Mesendoderm (in vitro differentiated cells): ENCODE measurements around the gene GLS.
A peak's percentile ranks its signal among the peaks of the same experiment; 100 is the strongest.

Experiments used
- DNase-seq: peaks from one replicate; pipeline ENCODE4 v3.0.0; 2013
- H2AK5ac ChIP-seq: 2 replicates; pipeline ENCODE4 v1.6.1; 2013; ENCODE audit warnings: low read length, inconsistent platforms
- H2BK120ac ChIP-seq: 2 replicates; pipeline ENCODE4 v1.6.1; 2013; ENCODE audit warnings: low read depth, mild to moderate bottlenecking, low read length, moderate library complexity, mixed read lengths
- H2BK15ac ChIP-seq: replicated peaks from 2 replicates; pipeline ENCODE4 v1.6.1; 2013; ENCODE audit warnings: low read depth, mild to moderate bottlenecking, moderate library complexity
- H2BK5ac ChIP-seq: 2 replicates; pipeline ENCODE4 v1.6.1; 2013; ENCODE audit warnings: low read length, inconsistent platforms
- H3K18ac ChIP-seq: 2 replicates; pipeline ENCODE4 v1.6.1; 2013; ENCODE audit warnings: mild to moderate bottlenecking, low read length, mixed read lengths
- H3K23ac ChIP-seq: one replicate; pipeline ENCODE4 v1.6.1; 2013; ENCODE audit warnings: low read length
- H3K27ac ChIP-seq: 2 replicates; pipeline ENCODE4 v1.5.1; 2013; ENCODE audit warnings: low read depth, mild to moderate bottlenecking, inconsistent platforms, low read length, moderate library complexity
- H3K27me3 ChIP-seq: 2 replicates; pipeline ENCODE4 v1.6.1; 2013; ENCODE audit warnings: low read length, control low read depth, mild to moderate bottlenecking, inconsistent platforms; ENCODE audit not compliant: insufficient read depth, poor library complexity
- H3K36me3 ChIP-seq: 2 replicates; pipeline ENCODE4 v1.6.1; 2013; ENCODE audit warnings: low read length, inconsistent platforms; ENCODE audit not compliant: control insufficient read depth, insufficient read depth
- H3K4ac ChIP-seq: one replicate; pipeline ENCODE4 v1.6.1; 2013; ENCODE audit warnings: low read depth, mild to moderate bottlenecking, low read length, moderate library complexity
- H3K4me1 ChIP-seq: 2 replicates; pipeline ENCODE4 v1.6.1; 2013; ENCODE audit warnings: low read depth, low read length, inconsistent platforms; ENCODE audit not compliant: control insufficient read depth
- H3K4me2 ChIP-seq: 2 replicates; pipeline ENCODE4 v1.6.1; 2013; ENCODE audit warnings: low read length
- H3K4me3 ChIP-seq: 2 replicates; pipeline ENCODE4 v1.5.1; 2013; ENCODE audit warnings: mild to moderate bottlenecking, low read length
- H3K56ac ChIP-seq: one replicate; pipeline ENCODE4 v1.6.1; 2013; ENCODE audit warnings: low read length
- H3K79me1 ChIP-seq: 2 replicates; pipeline ENCODE4 v1.6.1; 2013; ENCODE audit warnings: low read length, inconsistent platforms
- H3K79me2 ChIP-seq: 2 replicates; pipeline ENCODE4 v1.6.1; 2013; ENCODE audit warnings: mild to moderate bottlenecking, low read length; ENCODE audit not compliant: control insufficient read depth, insufficient read depth
- H3K9ac ChIP-seq: 2 replicates; pipeline ENCODE4 v1.6.1; 2013; ENCODE audit warnings: low read length, inconsistent platforms
- H4K5ac ChIP-seq: one replicate; pipeline ENCODE4 v1.6.1; 2013; ENCODE audit warnings: low read length
- H4K8ac ChIP-seq: one replicate; pipeline ENCODE4 v1.6.1; 2013; ENCODE audit warnings: low read depth, mild to moderate bottlenecking, control low read depth, low read length, moderate library complexity
- WGBS: extraction: QIAGEN DNeasy Blood & Tissue Kit; methylation state at CpG from one replicate; pipeline ENCODE4 v1.1.7; 2013; ENCODE audit warnings: low lambda C conversion rate, missing lambda C conversion rate; ENCODE audit not compliant: insufficient coverage; ENCODE audit errors: extremely low coverage; 5-methylcytosine and 5-hydroxymethylcytosine counted together

GLS gene

GRCh38 chr2:190889175-190889943 lies 8.7 kb downstream of the GLS start:
- no peak overlapping the region for H3K27ac ChIP-seq
- no peak overlapping the region for H3K4me2 ChIP-seq
- H3K23ac ChIP-seq: no peak overlapping the region
- H3K4ac ChIP-seq: no peak overlapping the region
- no CpG with 5 or more reads among the region's 3 CpGs for WGBS
- no peak overlapping the region for H3K9ac ChIP-seq
- peak overlapping the region; percentile 39 for H4K8ac ChIP-seq
- H3K18ac ChIP-seq: no peak overlapping the region
- no peaks in the 10 kb centered on the region for H3K27me3 ChIP-seq
- no peak for DNase-seq
- peaks cover 17% of the 10 kb centered on the region for H3K79me2 ChIP-seq
- H2BK120ac ChIP-seq: no peak overlapping the region
- H3K4me1 ChIP-seq: no peaks in the 10 kb centered on the region
- H3K79me1 ChIP-seq: peaks cover 5% of the 10 kb centered on the region
- no peak overlapping the region for H2BK15ac ChIP-seq
- H2AK5ac ChIP-seq: no peak overlapping the region
- no peaks in the 10 kb centered on the region for H3K36me3 ChIP-seq
- H4K5ac ChIP-seq: no peak overlapping the region
- H3K4me3 ChIP-seq: no peak overlapping the region
- H2BK5ac ChIP-seq: no peak overlapping the region
- H3K56ac ChIP-seq: no peak overlapping the region

DNA sequence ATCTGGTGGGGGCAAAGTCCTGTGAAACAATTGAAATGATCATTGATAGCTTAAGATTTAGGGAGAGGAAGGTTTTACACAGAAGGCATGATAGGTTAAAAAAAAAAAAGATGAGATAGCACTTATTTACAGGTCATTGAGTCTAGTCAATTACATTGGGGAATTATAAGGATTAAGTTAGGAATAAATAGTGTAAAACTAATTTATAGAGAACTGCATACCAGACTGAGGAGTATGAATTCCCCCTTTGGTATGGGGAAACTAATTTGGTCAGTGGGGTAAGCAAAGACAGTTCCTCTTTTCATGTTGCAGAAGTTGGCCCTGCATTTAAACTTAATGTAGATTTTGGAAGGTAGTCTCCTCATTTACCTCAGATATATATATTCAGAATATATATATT lies 10.8 kb downstream of the GLS start:
- Histone ChIP-seq H4K8ac (no peak overlapping the region), H2BK15ac (no peak overlapping the region), H3K4ac (no peak overlapping the region), H4K5ac (no peak overlapping the region), H3K56ac (no peak overlapping the region), H2BK120ac (no peak overlapping the region), H3K23ac (no peak overlapping the region), H2AK5ac (no peak overlapping the region), H3K79me1 (peaks cover 4% of the 10 kb centered on the region), H3K4me2 (no peak overlapping the region), H3K18ac (no peak overlapping the region), H3K4me1 (peaks cover 2% of the 10 kb centered on the region), H3K27me3 (no peaks in the 10 kb centered on the region), H3K9ac (no peak overlapping the region), H2BK5ac (no peak overlapping the region), H3K36me3 (no peaks in the 10 kb centered on the region), H3K79me2 (peaks cover 13% of the 10 kb centered on the region), H3K4me3 (no peak overlapping the region), H3K27ac (no peak overlapping the region)
- DNase-seq: no peak

DNA sequence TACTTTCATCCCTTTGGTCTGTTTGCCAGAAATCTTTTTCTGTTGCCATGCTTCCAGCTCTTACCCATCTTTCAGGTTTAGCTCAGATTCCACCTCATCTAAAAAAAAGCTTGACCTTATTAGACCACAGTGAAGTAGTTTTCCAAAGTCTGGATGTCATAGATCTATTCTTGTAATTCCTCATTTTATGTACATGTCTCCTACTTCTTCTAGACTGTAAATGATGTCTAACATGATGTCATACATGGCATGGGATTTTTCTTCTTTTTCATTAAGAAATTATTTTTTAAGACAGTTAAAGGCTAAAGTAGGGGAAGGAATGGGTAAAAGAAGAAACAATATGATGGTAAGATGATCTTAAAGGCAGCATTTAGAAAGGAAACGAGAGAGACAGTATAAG lies 11.3 kb downstream of the GLS start:
- Histone ChIP-seq H3K4me1 (peaks cover 2% of the 10 kb centered on the region), H4K8ac (no peak overlapping the region), H3K23ac (no peak overlapping the region), H3K4ac (no peak overlapping the region), H3K9ac (no peak overlapping the region), H3K36me3 (no peaks in the 10 kb centered on the region), H2BK15ac (no peak overlapping the region), H3K27ac (no peak overlapping the region), H3K79me1 (peaks cover 4% of the 10 kb centered on the region), H3K56ac (no peak overlapping the region), H2BK120ac (no peak overlapping the region), H3K4me3 (no peak overlapping the region), H2AK5ac (no peak overlapping the region), H4K5ac (no peak overlapping the region), H3K4me2 (no peak overlapping the region), H3K18ac (no peak overlapping the region), H2BK5ac (no peak overlapping the region), H3K27me3 (no peaks in the 10 kb centered on the region), H3K79me2 (peaks cover 13% of the 10 kb centered on the region)
- DNase-seq: no peak
- WGBS: no CpG with 5 or more reads among the region's 1 CpG

GRCh38 chr2:190893157-190893556 lies 12.5 kb downstream of the GLS start:
- Histone ChIP-seq H3K4me3 (no peak overlapping the region), H3K4me1 (peaks cover 2% of the 10 kb centered on the region), H3K79me1 (peaks cover 4% of the 10 kb centered on the region), H3K18ac (no peak overlapping the region), H4K5ac (no peak overlapping the region), H3K23ac (no peak overlapping the region), H3K56ac (no peak overlapping the region), H3K27me3 (no peaks in the 10 kb centered on the region), H3K9ac (no peak overlapping the region), H2BK15ac (no peak overlapping the region), H3K4me2 (no peak overlapping the region), H2BK120ac (no peak overlapping the region), H3K79me2 (peaks cover 11% of the 10 kb centered on the region), H3K4ac (no peak overlapping the region), H2BK5ac (no peak overlapping the region), H3K36me3 (no peaks in the 10 kb centered on the region), H2AK5ac (no peak overlapping the region), H4K8ac (no peak overlapping the region), H3K27ac (no peak overlapping the region)
- DNase-seq: no peak

- H2BK5ac ChIP-seq: no peak overlapping the region
- no peak overlapping the region for H3K4me3 ChIP-seq
- no peaks in the 10 kb centered on the region for H3K36me3 ChIP-seq
- no peak overlapping the region for H3K27ac ChIP-seq
- DNase-seq: peak; percentile 87
- H2BK15ac ChIP-seq: no peak overlapping the region
- H3K4ac ChIP-seq: no peak overlapping the region
- no peak overlapping the region for H2BK120ac ChIP-seq
- H4K5ac ChIP-seq: no peak overlapping the region
- peaks cover 6% of the 10 kb centered on the region for H3K79me2 ChIP-seq
- H3K23ac ChIP-seq: no peak overlapping the region
- H3K4me2 ChIP-seq: no peak overlapping the region
- peaks cover 2% of the 10 kb centered on the region for H3K79me1 ChIP-seq
- H4K8ac ChIP-seq: no peak overlapping the region
- H2AK5ac ChIP-seq: no peak overlapping the region
- no peaks in the 10 kb centered on the region for H3K27me3 ChIP-seq
- no peak overlapping the region for H3K56ac ChIP-seq
- H3K18ac ChIP-seq: no peak overlapping the region
- no CpG with 5 or more reads among the region's 4 CpGs for WGBS
- no peak overlapping the region for H3K9ac ChIP-seq
- peaks cover 2% of the 10 kb centered on the region for H3K4me1 ChIP-seq
These were observed 15.9 kb downstream of the GLS start for GRCh38 chr2:190896477-190896876.
